Naive thymus-derived CD4-positive, alpha-beta T cell (primary cell): ENCODE data around the gene STPG1. TPM values are rescaled to one million over a fixed set of nuclear protein-coding genes. Genes with fewer than 3 reads are reported as not detected.
A peak's percentile ranks its signal among the peaks of the same experiment; 100 is the strongest.
"Not testable (repeated sequence)": the region's sequence is repeated elsewhere in the genome, so short reads cannot be mapped to it uniquely, and the experiment has no call there.

Source experiments
- ATAC-seq: fragments of 150-1000 bp; cut with Tn5 transposase; 2 replicates; pipeline ENCODE4 v1.10.0; 2021; ENCODE audit warnings: mild to moderate bottlenecking, moderate library complexity
- CTCF ChIA-PET: fragments of 350-600 bp; sonication (Branson Sonifier 250); formaldehyde crosslinking; loops from one replicate; lab custom pipeline; 2021; ENCODE audit warnings: antibody characterized with exemption; lab: Charles Lee
- POLR2A ChIA-PET: fragments of 350-600 bp; sonication (Branson Sonifier 250); formaldehyde crosslinking; loops from one replicate; lab custom pipeline; 2021; ENCODE audit warnings: antibody characterized with exemption, inconsistent platforms; lab: Charles Lee
- DNase-seq, 9 donors: peaks; one replicate each; pipeline versions ENCODE4 v3.0.0 to v3.0.0-alpha.2; 2020 to 2022; ENCODE audit warnings: mixed read lengths in 1 of 9
- H3K27ac ChIP-seq: one replicate; pipeline ENCODE4 v1.7.0; 2013; ENCODE audit warnings: mild to moderate bottlenecking, low read depth, low read length, moderate library complexity
- H3K27me3 ChIP-seq, 2 donors: one replicate each; pipeline ENCODE4 v1.7.0; 2013; ENCODE audit warnings: low read length in 2 of 2, mild to moderate bottlenecking in 2 of 2, moderate library complexity in 2 of 2; ENCODE audit not compliant: control insufficient read depth in 2 of 2, insufficient read depth in 2 of 2
- H3K36me3 ChIP-seq, 3 experiments: 1 replicate in 2 of 3; 2 replicates in 1 of 3; pipeline ENCODE4 v1.7.0; 2013; ENCODE audit warnings: low read length in 3 of 3, mild to moderate bottlenecking in 3 of 3, moderate library complexity in 1 of 3; ENCODE audit not compliant: insufficient read depth in 3 of 3, control insufficient read depth in 2 of 3
- H3K4me1 ChIP-seq, 2 donors: one replicate each; pipeline ENCODE4 v1.7.0; 2013; ENCODE audit warnings: low read length in 2 of 2, mild to moderate bottlenecking in 2 of 2, moderate library complexity in 1 of 2; ENCODE audit not compliant: control insufficient read depth in 2 of 2, insufficient read depth in 2 of 2
- H3K4me3 ChIP-seq: 2 replicates; pipeline ENCODE4 v1.7.0; 2013; ENCODE audit warnings: mild to moderate bottlenecking, low read length
- H3K9me3 ChIP-seq, 3 experiments: 1 replicate in 2 of 3; 2 replicates in 1 of 3; pipeline ENCODE4 v1.7.0; 2013; ENCODE audit warnings: low read length in 3 of 3; ENCODE audit not compliant: control insufficient read depth in 2 of 3
- H3K27ac Mint-ChIP-seq, 9 donors: one replicate each; pipeline ENCODE4 v1.8.0; 2020 to 2022; ENCODE audit warnings: mixed read lengths in 9 of 9, mild to moderate bottlenecking in 8 of 9, moderate library complexity in 5 of 9, inconsistent platforms in 2 of 9
- H3K27me3 Mint-ChIP-seq, 5 donors: one replicate each; pipeline ENCODE4 v1.8.0; 2021 to 2022; ENCODE audit warnings: mixed read lengths in 5 of 5, mild to moderate bottlenecking in 1 of 5
- H3K36me3 Mint-ChIP-seq, 5 donors: one replicate each; pipeline ENCODE4 v1.8.0; 2020 to 2022; ENCODE audit warnings: mixed read lengths in 5 of 5, mild to moderate bottlenecking in 3 of 5, inconsistent platforms in 1 of 5
- H3K4me1 Mint-ChIP-seq, 7 donors: one replicate each; pipeline ENCODE4 v1.8.0; 2020 to 2022; ENCODE audit warnings: mixed read lengths in 7 of 7, mild to moderate bottlenecking in 3 of 7, inconsistent platforms in 1 of 7
- H3K4me3 Mint-ChIP-seq, 10 donors: one replicate each; pipeline ENCODE4 v1.8.0; 2020 to 2022; ENCODE audit warnings: mild to moderate bottlenecking in 10 of 10, mixed read lengths in 10 of 10, moderate library complexity in 6 of 10, inconsistent platforms in 2 of 10
- H3K9me3 Mint-ChIP-seq, 11 donors: one replicate each; pipeline ENCODE4 v1.8.0; 2020 to 2022; ENCODE audit warnings: mixed read lengths in 11 of 11, mild to moderate bottlenecking in 4 of 11, inconsistent platforms in 1 of 11, moderate library complexity in 1 of 11
- intact Hi-C, 2 donors: fragments of 100-400 bp; cut with micrococcal nuclease; formaldehyde crosslinking; loops; one replicate each; pipeline ENCODE4 v1.15.1; 2023
- polyA plus RNA-seq, 2 donors: library from polyadenylated mRNA; unstranded; fragments of 300-500 nt; fragmentation: Illumina TruSeq; gene quantifications; one replicate each; pipeline ENCODE4 v1.2.3, GENCODE V29; 2021
- total RNA-seq, 6 experiments: library from RNA in 5 of 6; stranded (reverse) in 5 of 6; gene quantifications; 1 replicate in 5 of 6; 2 replicates in 1 of 6; pipeline ENCODE4 v1.2.3 and lab custom pipeline; 2021 to 2026

The STPG1 gene
- 1 to 10 TPM; 3.1 to 6.4 (median 5.3) TPM for total RNA-seq
- 10 to 100 TPM in 1 of 2 donors, 1 to 10 TPM in 1; 5.3 to 10.1 TPM for polyA plus RNA-seq
- total RNA-seq (lab: John Stamatoyannopoulos, UW), result 7.0 reads per million, percentile 29 among the genes with 10 or more reads in this experiment

DNA sequence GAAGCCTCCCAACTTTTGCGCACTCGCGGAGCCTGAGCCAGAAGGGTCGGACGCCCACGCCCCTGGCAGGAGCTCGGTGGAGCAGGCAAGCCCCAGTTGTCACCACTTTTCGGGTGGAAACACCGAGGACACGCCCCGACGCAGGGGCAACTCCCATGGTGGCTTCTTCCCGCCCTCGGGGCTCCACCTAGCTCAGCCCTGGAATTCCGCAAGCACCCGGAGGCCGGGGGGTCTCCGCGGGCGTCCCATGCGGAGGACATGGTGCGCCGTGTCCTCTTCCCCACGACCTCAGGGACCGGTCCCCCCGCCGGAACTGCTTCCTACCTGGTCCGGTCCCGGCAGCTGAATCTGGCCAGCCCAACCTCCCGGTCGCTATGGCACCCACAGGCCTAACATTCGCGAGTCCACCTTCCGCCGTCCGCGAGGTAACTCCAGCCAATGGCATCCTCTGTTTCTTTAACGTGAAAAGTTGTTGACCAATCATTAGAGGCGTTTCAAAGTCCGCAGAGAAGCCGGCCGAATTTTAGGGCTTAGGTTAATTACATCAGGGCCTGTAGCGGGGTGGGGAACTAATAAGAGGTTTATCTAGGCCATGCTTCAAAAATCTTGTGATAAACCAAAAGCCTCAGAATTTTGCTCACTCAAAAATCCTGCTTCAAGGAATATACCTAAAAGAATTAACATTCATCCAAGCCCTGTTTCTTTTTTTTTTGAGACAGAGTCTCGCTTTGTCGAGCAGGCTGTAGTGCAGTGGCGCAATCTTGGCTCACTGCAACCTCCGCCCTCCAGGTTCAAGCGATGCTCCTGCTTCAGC lies at the start of gene STPG1:
Gene STPG1 (minus strand): TSS at position 433 of the 814 bp plus-strand sequence. CDS start 12,394 bp downstream, outside the sequence.
- H3K4me3 Mint-ChIP-seq, result peak within 1 kb of the TSS; percentile 88 to 100 (median 98)
- CTCF ChIA-PET, result interaction anchor here (0.6 to 6.1 kb wide), 13 partner anchors 14 to 217 kb away, joined by 3 to 43 read pairs (median 4); no protein-coding TSS in a partner anchor

DNA sequence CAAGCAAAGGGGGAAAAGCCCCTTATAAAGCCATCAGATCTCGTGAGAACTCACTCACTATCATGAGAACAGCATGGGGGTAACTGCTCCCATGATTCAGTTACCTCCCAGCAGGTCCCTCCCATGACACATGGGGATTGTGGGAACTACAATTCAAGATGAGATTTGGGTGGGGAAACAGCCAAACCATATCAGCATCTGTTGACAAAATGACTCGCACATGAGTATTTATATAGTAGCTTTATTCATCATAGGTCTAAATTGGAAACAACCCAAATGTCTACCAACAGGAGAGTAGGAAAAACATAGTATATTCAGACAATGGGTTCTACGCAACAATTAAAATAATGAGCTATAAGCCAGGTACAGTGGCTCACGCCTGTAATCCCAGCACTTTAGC lies 48.5 kb upstream of the STPG1 start:
- POLR2A ChIA-PET, result not testable (repeated sequence)

More for the DNA sequence above, at the start of gene STPG1:
- H3K27me3 ChIP-seq, result no peaks in the 10 kb centered on the region
- intact Hi-C loops, result loop anchor here in 1 of 2 donors (2.0 to 10.0 kb wide), 4 partner anchors 15 to 1151 kb away; partner anchors contain the start of gene PNRC2
- peak; percentile 46 to 81 (median 72) for DNase-seq
- POLR2A ChIA-PET, result interaction anchor here (0.6 to 10.7 kb wide), 8 partner anchors 9 to 174 kb away, joined by 3 to 149 read pairs (median 6); partner anchors contain the start of gene RCAN3
- H3K4me1 Mint-ChIP-seq, result peaks cover 34 to 73% (median 63%) of the 10 kb centered on the region in 7 donors
- peak within 1 kb of the TSS; percentile 79 for H3K4me3 ChIP-seq
- peak; percentile 44 for ATAC-seq
- peaks cover 23 to 32% of the 10 kb centered on the region in 2 donors for H3K4me1 ChIP-seq
- peak within 1 kb of the TSS; percentile 78 for H3K27ac ChIP-seq
- H3K9me3 ChIP-seq, result no peaks in the 10 kb centered on the region
- H3K9me3 Mint-ChIP-seq, result peaks cover 0 to 2% (median 0%) of the 10 kb centered on the region in 11 donors
- peaks cover 0 to 5% (median 3%) of the 10 kb centered on the region in 5 donors for H3K36me3 Mint-ChIP-seq
- no peaks in the 10 kb centered on the region for H3K27me3 Mint-ChIP-seq
- peaks cover 0 to 4% (median 0%) of the 10 kb centered on the region in 3 experiments for H3K36me3 ChIP-seq
- peak within 1 kb of the TSS; percentile 83 to 99 (median 90) for H3K27ac Mint-ChIP-seq

DNA sequence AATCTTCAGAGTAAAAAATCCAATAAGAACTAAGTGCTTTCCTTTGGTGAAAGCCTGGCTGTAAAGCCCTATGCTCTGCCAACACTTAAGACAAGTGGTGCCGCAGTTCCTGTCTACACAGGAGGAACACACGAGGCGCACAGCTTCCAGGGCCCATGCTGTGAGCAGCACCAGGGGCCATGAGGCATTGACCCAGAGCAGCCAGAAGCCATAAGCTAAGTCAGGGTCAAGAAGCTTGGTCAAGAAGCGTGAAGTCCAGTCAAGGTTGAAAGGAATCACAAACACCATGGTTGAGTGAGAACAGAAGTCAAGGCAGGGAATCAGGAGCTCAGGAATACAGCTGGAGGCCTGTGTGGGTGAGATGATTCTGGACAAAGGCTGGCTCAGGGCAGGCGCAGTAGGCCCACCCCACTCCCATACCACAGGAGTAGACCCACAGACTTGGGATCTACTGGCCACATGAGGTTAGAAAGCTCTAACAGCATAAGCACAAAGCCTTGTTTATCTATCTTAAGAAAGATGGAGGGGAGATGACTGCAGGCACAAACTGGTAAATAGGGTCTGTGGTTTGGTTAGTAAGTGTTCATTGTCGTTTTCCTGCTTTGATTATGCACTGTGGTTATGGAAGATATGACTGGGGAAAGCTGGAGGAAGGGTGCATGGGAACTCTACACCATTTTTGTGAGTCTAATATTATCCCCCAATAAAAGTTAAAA lies 46.1 kb upstream of the STPG1 start:
- ChIA-PET POLR2A (interaction anchor here (0.7 to 1.9 kb wide), 7 partner anchors 21 to 67 kb away, joined by 3 to 13 read pairs (median 3); partner anchors contain the start of gene RCAN3), CTCF (interaction anchor here (0.6 to 1.3 kb wide), 2 partner anchors 27 to 68 kb away, joined by 4 to 5 read pairs; no protein-coding TSS in a partner anchor)
- H3K27ac Mint-ChIP-seq, result peak overlapping the region in 8 of 9 donors; percentile 9 to 82 (median 44)

More for the DNA sequence above, 48.5 kb upstream of the STPG1 start:
- H3K27me3 Mint-ChIP-seq, H3K4me3 Mint-ChIP-seq, H3K9me3 ChIP-seq, ATAC-seq, DNase-seq, H3K27ac ChIP-seq, CTCF ChIA-PET, H3K27me3 ChIP-seq, H3K4me3 ChIP-seq: not testable (repeated sequence)
- Histone ChIP-seq H3K36me3 (peaks cover 16 to 70% (median 24%) of the 10 kb centered on the region in 3 experiments), H3K4me1 (peaks cover 0 to 15% of the 10 kb centered on the region in 2 donors)
- peak overlapping the region in 7 of 9 donors; percentile 5 to 85 (median 76) for H3K27ac Mint-ChIP-seq
- H3K4me1 Mint-ChIP-seq, result peaks cover 21 to 55% (median 42%) of the 10 kb centered on the region in 7 donors
- intact Hi-C loops, result loop anchor here in 1 of 2 donors (5.0 kb wide), 2 partner anchors 45 to 65 kb away; partner anchors contain the start of gene NIPAL3
- H3K36me3 Mint-ChIP-seq, result peaks cover 25 to 69% (median 63%) of the 10 kb centered on the region in 5 donors
- H3K9me3 Mint-ChIP-seq, result peaks cover 0 to 11% (median 0%) of the 10 kb centered on the region in 11 donors

DNA sequence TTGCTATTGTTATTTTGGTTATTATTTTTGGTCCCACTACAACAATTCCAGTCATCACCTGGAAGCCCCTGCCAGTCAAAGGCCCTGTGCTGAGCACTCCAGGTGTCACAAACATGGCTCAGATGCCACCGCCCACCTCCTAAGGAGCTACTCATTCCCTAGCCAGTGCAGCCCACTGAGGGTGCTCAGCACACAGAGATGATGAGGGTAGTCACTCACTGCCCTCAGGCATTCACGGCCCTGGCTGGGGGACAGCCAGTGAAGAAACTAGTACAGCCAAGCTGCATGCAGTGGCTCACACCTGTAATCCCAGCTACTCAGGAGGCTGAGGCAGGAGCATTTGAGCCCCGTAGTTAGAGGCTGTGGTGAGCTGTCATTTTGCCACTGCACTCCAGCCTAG lies 44.3 kb upstream of the STPG1 start:
- peaks cover 26 to 90% (median 33%) of the 10 kb centered on the region in 3 experiments for H3K36me3 ChIP-seq
- CTCF ChIA-PET, result interaction anchor here (0.6 kb wide), 1 partner anchor 298 kb away, joined by 3 read pairs; no protein-coding TSS in a partner anchor
- no peaks in the 10 kb centered on the region for H3K27me3 ChIP-seq
- H3K4me1 ChIP-seq, result no peaks in the 10 kb centered on the region
- no peak overlapping the region for H3K4me3 Mint-ChIP-seq
- POLR2A ChIA-PET, result no interaction called here
- H3K9me3 ChIP-seq, result no peaks in the 10 kb centered on the region
- DNase-seq, result no peak
- H3K9me3 Mint-ChIP-seq, result peaks cover 0 to 11% (median 0%) of the 10 kb centered on the region in 11 donors
- intact Hi-C loops, result no loop called here
- H3K27ac Mint-ChIP-seq, result peak overlapping the region in 3 of 9 donors; percentile 8 to 20 (median 18)
- no peaks in the 10 kb centered on the region for H3K27me3 Mint-ChIP-seq
- peaks cover 0 to 17% (median 15%) of the 10 kb centered on the region in 7 donors for H3K4me1 Mint-ChIP-seq
- no peak overlapping the region for H3K4me3 ChIP-seq
- H3K36me3 Mint-ChIP-seq, result peaks cover 28 to 87% (median 63%) of the 10 kb centered on the region in 5 donors
- ATAC-seq, result no peak
- H3K27ac ChIP-seq, result no peak overlapping the region

More for the DNA sequence above, 46.1 kb upstream of the STPG1 start:
- H3K4me3 ChIP-seq, result no peak overlapping the region
- no peaks in the 10 kb centered on the region for H3K9me3 ChIP-seq
- Mint-ChIP-seq H3K4me3 (no peak overlapping the region), H3K4me1 (peaks cover 7 to 35% (median 30%) of the 10 kb centered on the region in 7 donors), H3K9me3 (peaks cover 0 to 11% (median 0%) of the 10 kb centered on the region in 11 donors), H3K36me3 (peaks cover 21 to 71% (median 61%) of the 10 kb centered on the region in 5 donors), H3K27me3 (no peaks in the 10 kb centered on the region)
- H3K4me1 ChIP-seq, result peaks cover 0 to 15% of the 10 kb centered on the region in 2 donors
- no peak for DNase-seq
- peaks cover 22 to 72% (median 26%) of the 10 kb centered on the region in 3 experiments for H3K36me3 ChIP-seq
- no peak overlapping the region for H3K27ac ChIP-seq
- intact Hi-C loops, result loop anchor here in 1 of 2 donors (5.0 kb wide), 2 partner anchors 42 to 68 kb away; partner anchors contain the start of gene NIPAL3
- no peak for ATAC-seq
- H3K27me3 ChIP-seq, result no peaks in the 10 kb centered on the region

- CTCF ChIA-PET, result no interaction called here
- no peaks in the 10 kb centered on the region for H3K27me3 ChIP-seq
- intact Hi-C loops, result no loop called here
- H3K4me3 ChIP-seq, result no peak overlapping the region
- no peaks in the 10 kb centered on the region for H3K9me3 ChIP-seq
- Mint-ChIP-seq H3K36me3 (peaks cover 25 to 89% (median 62%) of the 10 kb centered on the region in 5 donors), H3K4me1 (peaks cover 3 to 24% (median 8%) of the 10 kb centered on the region in 7 donors), H3K27ac (peak overlapping the region in 2 of 9 donors; percentile 14 to 43), H3K4me3 (no peak overlapping the region), H3K27me3 (no peaks in the 10 kb centered on the region), H3K9me3 (peaks cover 0 to 2% (median 0%) of the 10 kb centered on the region in 11 donors)
- H3K36me3 ChIP-seq, result peaks cover 28 to 100% (median 36%) of the 10 kb centered on the region in 3 experiments
- H3K27ac ChIP-seq, result no peak overlapping the region
- DNase-seq, result no peak
- ATAC-seq, result no peak
- H3K4me1 ChIP-seq, result no peaks in the 10 kb centered on the region
- POLR2A ChIA-PET, result interaction anchor here (0.6 kb wide), 1 partner anchor 49 kb away, joined by 3 read pairs; no protein-coding TSS in a partner anchor
Observed at GRCh38 chr1:24455272-24455671, 41.7 kb upstream of the STPG1 start.
